ENCODE measurements around the gene TBC1D9.

Gene TBC1D9

GRCh38 chr4:140668111-140668510 is 88.1 kb downstream of the TBC1D9 start:
- no peaks in the 10 kb centered on the region for H3K9me3 ChIP-seq (ENCODE audit: insufficient read depth, low read length)
- H2AFZ ChIP-seq (ENCODE audit: low read depth, low read length, severe bottlenecking), result no peak overlapping the region
- no peaks in the 10 kb centered on the region for H4K20me1 ChIP-seq (ENCODE audit: low read depth, low read length)
- no peak overlapping the region for H3K9ac ChIP-seq (ENCODE audit: low read length)
- no peaks in the 10 kb centered on the region for H3K9me2 ChIP-seq (replicated peaks; ENCODE audit: insufficient read depth, low read length)
- H3K4me3 ChIP-seq (ENCODE audit: insufficient read depth, low read length, poor library complexity, severe bottlenecking), result no peak overlapping the region
- no peaks in the 10 kb centered on the region for H3K79me2 ChIP-seq (ENCODE audit: insufficient read depth, low read length)
- no peak for TF ChIP-seq EZH2phosphoT487 (conservative IDR thresholded peaks at IDR 0.05; ENCODE audit: low read length)
- no peaks in the 10 kb centered on the region for H3F3A ChIP-seq (ENCODE audit: insufficient read depth)
- no peaks in the 10 kb centered on the region for H3K27me3 ChIP-seq (ENCODE audit: low read length)
- no peak overlapping the region for H3K27ac ChIP-seq (ENCODE audit: low read depth, low read length)
- H3K36me3 ChIP-seq (ENCODE audit: low read length), result no peaks in the 10 kb centered on the region
- no peak overlapping the region for H3K4me2 ChIP-seq (ENCODE audit: low read depth, low read length, poor library complexity, severe bottlenecking)

- Histone ChIP-seq H3K4me2 (ENCODE audit: low read depth, low read length, poor library complexity, severe bottlenecking) (no peak overlapping the region), H3K27me3 (ENCODE audit: low read length) (no peaks in the 10 kb centered on the region), H3K9ac (ENCODE audit: low read length) (no peak overlapping the region), H3K36me3 (ENCODE audit: low read length) (no peaks in the 10 kb centered on the region), H3K27ac (ENCODE audit: low read depth, low read length) (no peak overlapping the region), H3K4me3 (ENCODE audit: insufficient read depth, low read length, poor library complexity, severe bottlenecking) (no peak overlapping the region), H3F3A (ENCODE audit: insufficient read depth) (no peaks in the 10 kb centered on the region), H3K9me2 (replicated peaks; ENCODE audit: insufficient read depth, low read length) (no peaks in the 10 kb centered on the region), H4K20me1 (ENCODE audit: low read depth, low read length) (no peaks in the 10 kb centered on the region), H3K79me2 (ENCODE audit: insufficient read depth, low read length) (no peaks in the 10 kb centered on the region), H3K9me3 (ENCODE audit: insufficient read depth, low read length) (no peaks in the 10 kb centered on the region), H2AFZ (ENCODE audit: low read depth, low read length, severe bottlenecking) (no peak overlapping the region)
- TF ChIP-seq EZH2phosphoT487 (conservative IDR thresholded peaks at IDR 0.05; ENCODE audit: low read length) (no peak), CTCF (IDR thresholded peaks at IDR 0.05; ENCODE audit: insufficient read depth, low read length, poor library complexity, severe bottlenecking) (no peak)
Observed at GRCh38 chr4:140666889-140667614, 89.1 kb downstream of the TBC1D9 start.

GRCh38 chr4:140662082-140662869 is 93.9 kb downstream of the TBC1D9 start:
- H3F3A ChIP-seq (ENCODE audit: insufficient read depth), result no peaks in the 10 kb centered on the region
- H3K79me2 ChIP-seq (ENCODE audit: insufficient read depth, low read length), result no peaks in the 10 kb centered on the region
- H3K27ac ChIP-seq (ENCODE audit: low read depth, low read length), result no peak overlapping the region
- H3K4me3 ChIP-seq (ENCODE audit: insufficient read depth, low read length, poor library complexity, severe bottlenecking), result no peak overlapping the region
- H3K9me2 ChIP-seq (replicated peaks; ENCODE audit: insufficient read depth, low read length), result no peaks in the 10 kb centered on the region
- no peak overlapping the region for H2AFZ ChIP-seq (ENCODE audit: low read depth, low read length, severe bottlenecking)
- H3K27me3 ChIP-seq (ENCODE audit: low read length), result no peaks in the 10 kb centered on the region
- H3K9ac ChIP-seq (ENCODE audit: low read length), result no peak overlapping the region
- no peaks in the 10 kb centered on the region for H3K9me3 ChIP-seq (ENCODE audit: insufficient read depth, low read length)
- H3K4me2 ChIP-seq (ENCODE audit: low read depth, low read length, poor library complexity, severe bottlenecking), result no peak overlapping the region
- no peaks in the 10 kb centered on the region for H4K20me1 ChIP-seq (ENCODE audit: low read depth, low read length)
- no peak for TF ChIP-seq EZH2phosphoT487 (conservative IDR thresholded peaks at IDR 0.05; ENCODE audit: low read length)
- TF ChIP-seq CTCF (IDR thresholded peaks at IDR 0.05; ENCODE audit: insufficient read depth, low read length, poor library complexity, severe bottlenecking), result no peak
- no peaks in the 10 kb centered on the region for H3K36me3 ChIP-seq (ENCODE audit: low read length)

GRCh38 chr4:140661550-140661949 is 94.6 kb downstream of the TBC1D9 start:
- TF ChIP-seq EZH2phosphoT487 (conservative IDR thresholded peaks at IDR 0.05; ENCODE audit: low read length) (no peak), CTCF (IDR thresholded peaks at IDR 0.05; ENCODE audit: insufficient read depth, low read length, poor library complexity, severe bottlenecking) (no peak)
- Histone ChIP-seq H3F3A (ENCODE audit: insufficient read depth) (no peaks in the 10 kb centered on the region), H3K9me3 (ENCODE audit: insufficient read depth, low read length) (no peaks in the 10 kb centered on the region), H3K27me3 (ENCODE audit: low read length) (no peaks in the 10 kb centered on the region), H3K36me3 (ENCODE audit: low read length) (no peaks in the 10 kb centered on the region), H3K79me2 (ENCODE audit: insufficient read depth, low read length) (no peaks in the 10 kb centered on the region), H3K9me2 (replicated peaks; ENCODE audit: insufficient read depth, low read length) (no peaks in the 10 kb centered on the region), H3K9ac (ENCODE audit: low read length) (no peak overlapping the region), H2AFZ (ENCODE audit: low read depth, low read length, severe bottlenecking) (no peak overlapping the region), H3K4me3 (ENCODE audit: insufficient read depth, low read length, poor library complexity, severe bottlenecking) (no peak overlapping the region), H3K4me2 (ENCODE audit: low read depth, low read length, poor library complexity, severe bottlenecking) (no peak overlapping the region), H3K27ac (ENCODE audit: low read depth, low read length) (no peak overlapping the region), H4K20me1 (ENCODE audit: low read depth, low read length) (no peaks in the 10 kb centered on the region)

Data from SU-DHL-6 (cell line).